ENCODE data around the gene APC. TPM values are rescaled to one million over a fixed set of nuclear protein-coding genes. Genes with fewer than 3 reads are reported as not detected.

The APC gene
- total and polyA plus RNA-seq, 2 of the 13 experiments (the other 11 are each of a cell fraction or from before 2014, with no cell fraction given) = 6.1 to 19.0 TPM

- no peak for TF ChIP-seq JDP2 (CRISPR knock-in tag; IDR thresholded peaks at IDR 0.05; ENCODE audit: borderline replicate concordance)
- peak; percentile 62; the same call in 1 of the 2 replicates for TF ChIP-seq SP4 (CRISPR knock-in tag; IDR thresholded peaks at IDR 0.05)
- TF ChIP-seq SMAD9 (CRISPR knock-in tag; IDR thresholded peaks at IDR 0.05) = no peak
- no peak for TF ChIP-seq ZNF788 (CRISPR knock-in tag; IDR thresholded peaks at IDR 0.05; ENCODE audit: borderline replicate concordance)
- TF ChIP-seq TSC22D2 (CRISPR knock-in tag; IDR thresholded peaks at IDR 0.05; ENCODE audit: borderline replicate concordance) = peak; percentile 87
- TF ChIP-seq ZNF326 (CRISPR knock-in tag; IDR thresholded peaks at IDR 0.05; ENCODE audit: borderline replicate concordance) = no peak
- peak; percentile 88 for TF ChIP-seq PHF8 (CRISPR knock-in tag; IDR thresholded peaks at IDR 0.05)
- no peak for TF ChIP-seq SNRNP70 (IDR thresholded peaks at IDR 0.05; ENCODE audit: low read depth, low read length)
- no peak for TF ChIP-seq POLR2AphosphoS2 (IDR thresholded peaks at IDR 0.05; ENCODE audit: low read depth, low read length)
- TF ChIP-seq NR2F6 (IDR thresholded peaks at IDR 0.05) = no peak
- TF ChIP-seq NR2F6 (CRISPR knock-in tag; IDR thresholded peaks at IDR 0.05) = peak; percentile 34; the same call in 1 of the 2 replicates
- TF ChIP-seq DMAP1 (CRISPR knock-in tag; IDR thresholded peaks at IDR 0.05) = peak; percentile 91
- TF ChIP-seq REL (CRISPR knock-in tag; conservative IDR thresholded peaks at IDR 0.05) = no peak
- no peak for TF ChIP-seq U2AF2 (IDR thresholded peaks at IDR 0.05; ENCODE audit: low read depth, low read length)
- peak; percentile 86 for TF ChIP-seq ELF3 (CRISPR knock-in tag; IDR thresholded peaks at IDR 0.05)
- TF ChIP-seq ZNF773 (CRISPR knock-in tag; IDR thresholded peaks at IDR 0.05; ENCODE audit: borderline replicate concordance) = peak; percentile 89; the same call in 1 of the 2 replicates
- peak; percentile 75; the same call in 1 of the 2 replicates for TF ChIP-seq PRDM4 (CRISPR knock-in tag; IDR thresholded peaks at IDR 0.05; ENCODE audit: borderline replicate concordance)
- TF ChIP-seq ZNF790 (CRISPR knock-in tag; IDR thresholded peaks at IDR 0.05; ENCODE audit: borderline replicate concordance) = peak; percentile 79; the same call in 1 of the 2 replicates
- TF ChIP-seq GZF1 (CRISPR knock-in tag; IDR thresholded peaks at IDR 0.05) = peak; percentile 65; the same call in 1 of the 2 replicates
- no peak; the same call in 1 of the 2 replicates for TF ChIP-seq ZBTB42 (CRISPR knock-in tag; IDR thresholded peaks at IDR 0.05)
- no peak for TF ChIP-seq TBL1XR1 (IDR thresholded peaks at IDR 0.05; ENCODE audit: borderline replicate concordance, low read length, partially characterized antibody)
- TF ChIP-seq NR2F1 (CRISPR knock-in tag; IDR thresholded peaks at IDR 0.05) = no peak
- TF ChIP-seq ATF2 (CRISPR knock-in tag; IDR thresholded peaks at IDR 0.05) = peak; percentile 90
- peak; percentile 50; the same call in 1 of the 2 replicates for TF ChIP-seq FOXP4 (CRISPR knock-in tag; IDR thresholded peaks at IDR 0.05)
- TF ChIP-seq PCBP2 (optimal IDR thresholded peaks at IDR 0.05; ENCODE audit: low read depth, low read length, poor library complexity, severe bottlenecking) = no peak
- peak; percentile 7; the same call in 1 of the 2 replicates for TF ChIP-seq HHEX (CRISPR knock-in tag; IDR thresholded peaks at IDR 0.05)
- peak; percentile 98 for TF ChIP-seq XBP1 (CRISPR knock-in tag; IDR thresholded peaks at IDR 0.05)
These were observed 123.4 kb downstream of the APC start, which contains the start of gene SRP19 (continued) for GRCh38 chr5:112860929-112861637.
